Activated CD4-positive, alpha-beta T cell treated with anti-CD3 and anti-CD28 coated beads, Interleukin-10, Interleukin-2, amounts not matched to agents 100 ng/mL and 50 ng/mL, durations not matched to agents 16 hours and 8 hours (primary cell): ENCODE data around the gene MAN1B1.
A peak's percentile ranks its signal among the peaks of the same experiment; 100 is the strongest.

Source experiments
- DNase-seq: peaks from one replicate; pipeline ENCODE4 v3.0.0-alpha.2; 2020

The MAN1B1 gene

GRCh38 chr9:137088121-137088520, 1.3 kb downstream of the MAN1B1 start:
- DNase-seq = no peak

- DNase-seq = no peak
These were observed 2.6 kb downstream of the MAN1B1 start for GRCh38 chr9:137089232-137089947.

GRCh38 chr9:137095664-137096517, 9.1 kb downstream of the MAN1B1 start:
- DNase-seq = peak; percentile 94

GRCh38 chr9:137096785-137097546, 10.2 kb downstream of the MAN1B1 start:
- no peak for DNase-seq

GRCh38 chr9:137097761-137098462, 11.1 kb downstream of the MAN1B1 start:
- DNase-seq = no peak

GRCh38 chr9:137099231-137099630, 12.4 kb downstream of the MAN1B1 start:
- DNase-seq = no peak

- no peak for DNase-seq
These were observed 16.6 kb downstream of the MAN1B1 start for GRCh38 chr9:137103206-137103999.

- DNase-seq = no peak
These were observed 19.3 kb downstream of the MAN1B1 start for GRCh38 chr9:137105814-137106661.

- no peak for DNase-seq
These were observed 20.0 kb downstream of the MAN1B1 start for GRCh38 chr9:137106662-137107250.

GRCh38 chr9:137107312-137107921, 20.6 kb downstream of the MAN1B1 start:
- DNase-seq = no peak

GRCh38 chr9:137107982-137108381, 21.2 kb downstream of the MAN1B1 start:
- DNase-seq = no peak

GRCh38 chr9:137108608-137109249, 21.9 kb downstream of the MAN1B1 start:
- DNase-seq = no peak

GRCh38 chr9:137109250-137110146, 22.7 kb downstream of the MAN1B1 start:
- no peak for DNase-seq

- no peak for DNase-seq
These were observed 23.5 kb downstream of the MAN1B1 start for GRCh38 chr9:137110147-137110910.

- DNase-seq = no peak
These were observed 24.4 kb downstream of the MAN1B1 start for GRCh38 chr9:137110911-137111787.

GRCh38 chr9:137111788-137112563, 25.2 kb downstream of the MAN1B1 start:
- no peak for DNase-seq
